Effector memory CD4-positive, alpha-beta T cell (primary cell): ENCODE measurements around the gene PPP3CB.

Experiments
- DNase-seq, 3 donors: peaks; one replicate each; pipeline ENCODE4 v3.0.0-alpha.2; 2020
- H3K27ac ChIP-seq: 2 replicates; pipeline ENCODE4 v1.7.0; 2013; ENCODE audit warnings: mild to moderate bottlenecking, low read length, moderate library complexity; ENCODE audit not compliant: insufficient read depth, poor library complexity, severe bottlenecking
- H3K27me3 ChIP-seq: replicated peaks from 2 replicates; pipeline ENCODE4 v1.7.0; 2013; ENCODE audit warnings: mild to moderate bottlenecking, low read length; ENCODE audit not compliant: insufficient read depth, control insufficient read depth, poor library complexity, severe bottlenecking
- H3K36me3 ChIP-seq: 2 replicates; pipeline ENCODE4 v1.7.0; 2013; ENCODE audit warnings: mild to moderate bottlenecking, low read length, moderate library complexity; ENCODE audit not compliant: control insufficient read depth, insufficient read depth
- H3K4me1 ChIP-seq: 2 replicates; pipeline ENCODE4 v1.7.0; 2013; ENCODE audit warnings: low read length, mild to moderate bottlenecking; ENCODE audit not compliant: control insufficient read depth, insufficient read depth, poor library complexity, severe bottlenecking
- H3K4me3 ChIP-seq: 2 replicates; pipeline ENCODE4 v1.7.0; 2013; ENCODE audit warnings: low read length, low read depth, mild to moderate bottlenecking; ENCODE audit not compliant: insufficient read depth, poor library complexity, severe bottlenecking
- H3K9me3 ChIP-seq: 2 replicates; pipeline ENCODE4 v1.7.0; 2013; ENCODE audit warnings: mild to moderate bottlenecking, low read length, moderate library complexity; ENCODE audit not compliant: control insufficient read depth
- total RNA-seq, 3 donors: gene quantifications; one replicate each; lab custom pipeline; 2026; lab: John Stamatoyannopoulos, UW

PPP3CB gene
- total RNA-seq, result 39.5 to 44.4 (median 43.2) reads per million in 3 donors

GRCh38 chr10:73495884-73496674, at the start of gene PPP3CB:
TSS of gene PPP3CB (minus strand) at chr10:73496024. CDS start at chr10:73495889, 135 bp downstream.
- peak; percentile 84 to 89 (median 88) for DNase-seq
- Histone ChIP-seq H3K4me1 (peaks cover 22% of the 10 kb centered on the region), H3K4me3 (peak within 1 kb of the TSS; percentile 91), H3K9me3 (no peaks in the 10 kb centered on the region), H3K27ac (peak within 1 kb of the TSS; percentile 90), H3K27me3 (no peaks in the 10 kb centered on the region), H3K36me3 (no peaks in the 10 kb centered on the region)

- no peaks in the 10 kb centered on the region for H3K4me1 ChIP-seq
- no peaks in the 10 kb centered on the region for H3K27me3 ChIP-seq
- no peak for DNase-seq
- no peaks in the 10 kb centered on the region for H3K9me3 ChIP-seq
- H3K27ac ChIP-seq, result no peak overlapping the region
- no peaks in the 10 kb centered on the region for H3K36me3 ChIP-seq
- no peak overlapping the region for H3K4me3 ChIP-seq
Observed at GRCh38 chr10:73545357-73545756, 49.5 kb upstream of the PPP3CB start.

- no peaks in the 10 kb centered on the region for H3K27me3 ChIP-seq
- H3K4me1 ChIP-seq, result peaks cover 14% of the 10 kb centered on the region
- H3K4me3 ChIP-seq, result no peak overlapping the region
- H3K36me3 ChIP-seq, result no peaks in the 10 kb centered on the region
- no peak overlapping the region for H3K27ac ChIP-seq
- H3K9me3 ChIP-seq, result no peaks in the 10 kb centered on the region
- DNase-seq, result no peak
Observed at GRCh38 chr10:73537709-73538108, 41.9 kb upstream of the PPP3CB start.

- H3K4me3 ChIP-seq, result no peak overlapping the region
- H3K9me3 ChIP-seq, result no peaks in the 10 kb centered on the region
- H3K4me1 ChIP-seq, result peaks cover 14% of the 10 kb centered on the region
- no peaks in the 10 kb centered on the region for H3K36me3 ChIP-seq
- DNase-seq, result no peak
- H3K27me3 ChIP-seq, result no peaks in the 10 kb centered on the region
- H3K27ac ChIP-seq, result no peak overlapping the region
Observed at GRCh38 chr10:73537288-73537687, 41.5 kb upstream of the PPP3CB start.

- DNase-seq, result no peak
- no peaks in the 10 kb centered on the region for H3K36me3 ChIP-seq
- no peaks in the 10 kb centered on the region for H3K27me3 ChIP-seq
- peaks cover 14% of the 10 kb centered on the region for H3K4me1 ChIP-seq
- no peaks in the 10 kb centered on the region for H3K9me3 ChIP-seq
- no peak overlapping the region for H3K4me3 ChIP-seq
- no peak overlapping the region for H3K27ac ChIP-seq
Observed at GRCh38 chr10:73534857-73535256, 39.0 kb upstream of the PPP3CB start.

- no peak overlapping the region for H3K4me3 ChIP-seq
- DNase-seq, result peak in 2 of 3 donors; percentile 1 to 35
- no peaks in the 10 kb centered on the region for H3K36me3 ChIP-seq
- no peaks in the 10 kb centered on the region for H3K4me1 ChIP-seq
- H3K27ac ChIP-seq, result no peak overlapping the region
- no peaks in the 10 kb centered on the region for H3K27me3 ChIP-seq
- H3K9me3 ChIP-seq, result no peaks in the 10 kb centered on the region
Observed at GRCh38 chr10:73529089-73529832, 33.4 kb upstream of the PPP3CB start.

- H3K4me3 ChIP-seq, result no peak overlapping the region
- DNase-seq, result no peak
- H3K27me3 ChIP-seq, result no peaks in the 10 kb centered on the region
- no peaks in the 10 kb centered on the region for H3K9me3 ChIP-seq
- no peaks in the 10 kb centered on the region for H3K36me3 ChIP-seq
- no peaks in the 10 kb centered on the region for H3K4me1 ChIP-seq
- no peak overlapping the region for H3K27ac ChIP-seq
Observed at GRCh38 chr10:73522263-73522662, 26.4 kb upstream of the PPP3CB start.

GRCh38 chr10:73519336-73519735, 23.5 kb upstream of the PPP3CB start:
- H3K27ac ChIP-seq, result no peak overlapping the region
- DNase-seq, result no peak
- H3K36me3 ChIP-seq, result peaks cover 3% of the 10 kb centered on the region
- H3K4me3 ChIP-seq, result no peak overlapping the region
- H3K9me3 ChIP-seq, result no peaks in the 10 kb centered on the region
- H3K4me1 ChIP-seq, result no peaks in the 10 kb centered on the region
- no peaks in the 10 kb centered on the region for H3K27me3 ChIP-seq

GRCh38 chr10:73517166-73517888, 21.5 kb upstream of the PPP3CB start:
- no peak for DNase-seq
- Histone ChIP-seq H3K36me3 (peaks cover 3% of the 10 kb centered on the region), H3K9me3 (no peaks in the 10 kb centered on the region), H3K4me3 (no peak overlapping the region), H3K27me3 (no peaks in the 10 kb centered on the region), H3K4me1 (no peaks in the 10 kb centered on the region), H3K27ac (no peak overlapping the region)
